Suprapubic skin (tissue), 3 donors: Measurements from ENCODE around the gene PABPN1.

Experiments
- POLR2A ChIP-seq, 2 donors: fragments of 450-650 bp; IDR thresholded peaks; one replicate each; pipeline ENCODE4 v1.6.1; 2017; ENCODE audit warnings: antibody characterized with exemption in 2 of 2, mild to moderate bottlenecking in 2 of 2, moderate library complexity in 2 of 2
- TF ChIP-seq, protein P1 (sequence below), 2 donors: fragments of 200-600 bp in 1 of 2; fragments of 450-650 bp in 1 of 2; sonication (generic) in 1 of 2; IDR thresholded peaks; one replicate each; pipeline ENCODE4 v1.5.1; 2016 to 2019; ENCODE audit warnings: antibody characterized with exemption in 2 of 2, mild to moderate bottlenecking in 1 of 2, moderate library complexity in 1 of 2

DNA sequence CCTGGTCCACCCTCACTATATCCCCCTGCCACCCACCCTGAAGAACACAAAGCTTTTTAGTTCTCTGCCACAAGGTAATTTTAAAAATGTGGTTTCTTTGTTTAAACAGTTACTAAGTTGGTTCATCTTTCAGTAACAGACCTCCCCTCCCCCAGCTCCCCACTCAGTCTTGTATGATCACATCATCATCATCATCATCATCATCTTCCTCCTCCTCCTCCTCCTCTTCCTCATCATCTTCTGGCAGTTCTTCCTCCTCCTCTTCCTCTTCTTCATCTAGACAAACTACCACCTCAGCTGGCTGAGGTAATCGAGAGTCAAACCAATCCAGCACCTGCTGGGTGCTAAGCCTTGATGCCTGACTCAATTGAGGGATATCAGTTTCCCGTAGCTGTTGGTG is 45.8 kb upstream of the PABPN1 start:
- TF ChIP-seq, protein P1, sequence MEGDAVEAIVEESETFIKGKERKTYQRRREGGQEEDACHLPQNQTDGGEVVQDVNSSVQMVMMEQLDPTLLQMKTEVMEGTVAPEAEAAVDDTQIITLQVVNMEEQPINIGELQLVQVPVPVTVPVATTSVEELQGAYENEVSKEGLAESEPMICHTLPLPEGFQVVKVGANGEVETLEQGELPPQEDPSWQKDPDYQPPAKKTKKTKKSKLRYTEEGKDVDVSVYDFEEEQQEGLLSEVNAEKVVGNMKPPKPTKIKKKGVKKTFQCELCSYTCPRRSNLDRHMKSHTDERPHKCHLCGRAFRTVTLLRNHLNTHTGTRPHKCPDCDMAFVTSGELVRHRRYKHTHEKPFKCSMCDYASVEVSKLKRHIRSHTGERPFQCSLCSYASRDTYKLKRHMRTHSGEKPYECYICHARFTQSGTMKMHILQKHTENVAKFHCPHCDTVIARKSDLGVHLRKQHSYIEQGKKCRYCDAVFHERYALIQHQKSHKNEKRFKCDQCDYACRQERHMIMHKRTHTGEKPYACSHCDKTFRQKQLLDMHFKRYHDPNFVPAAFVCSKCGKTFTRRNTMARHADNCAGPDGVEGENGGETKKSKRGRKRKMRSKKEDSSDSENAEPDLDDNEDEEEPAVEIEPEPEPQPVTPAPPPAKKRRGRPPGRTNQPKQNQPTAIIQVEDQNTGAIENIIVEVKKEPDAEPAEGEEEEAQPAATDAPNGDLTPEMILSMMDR (IDR thresholded peaks at IDR 0.05): no peak
- TF ChIP-seq POLR2A (IDR thresholded peaks at IDR 0.05): no peak
